Right lobe of liver (tissue), 6 donors: Measurements from ENCODE around the gene SLC1A2. TPM values are rescaled to one million over a fixed set of nuclear protein-coding genes. Genes with fewer than 3 reads are reported as not detected.
A peak's percentile ranks its signal among the peaks of the same experiment; 100 is the strongest.

Experiments used
- ATAC-seq, 4 donors: fragments of 200-7000 bp; cut with Tn5 transposase; one replicate each; pipeline ENCODE4 v1.9.1; 2020; ENCODE audit warnings: mild to moderate bottlenecking in 4 of 4, moderate library complexity in 4 of 4
- DNase-seq, 3 donors: peaks; one replicate each; pipeline ENCODE4 v3.0.0-alpha.2; 2020
- H3K27ac ChIP-seq, 3 donors: fragments of 200-600 bp; one replicate each; pipeline ENCODE4 v1.8.0; 2022
- H3K27me3 ChIP-seq, 2 donors: fragments of 200-600 bp; one replicate each; pipeline ENCODE4 v1.8.0; 2022
- H3K36me3 ChIP-seq, 4 donors: fragments of 200-600 bp; sonication (generic) in 1 of 4; one replicate each; pipeline versions ENCODE4 v1.5.1 to v1.8.0; 2017 to 2022; ENCODE audit warnings: control low read depth in 1 of 4
- H3K4me1 ChIP-seq, 4 donors: fragments of 200-600 bp; sonication (generic) in 1 of 4; one replicate each; pipeline versions ENCODE4 v1.5.1 to v1.8.0; 2017 to 2022; ENCODE audit warnings: control low read depth in 1 of 4
- H3K4me3 ChIP-seq, 3 donors: fragments of 200-600 bp; one replicate each; pipeline ENCODE4 v1.8.0; 2022
- H3K9me3 ChIP-seq, 4 donors: fragments of 200-600 bp; sonication (generic) in 1 of 4; one replicate each; pipeline versions ENCODE4 v1.5.1 to v1.8.0; 2017 to 2022; ENCODE audit warnings: control low read depth in 1 of 4
- POLR2A ChIP-seq: fragments of 450-650 bp; IDR thresholded peaks from one replicate; pipeline ENCODE4 v1.6.1; 2017; ENCODE audit warnings: antibody characterized with exemption, mild to moderate bottlenecking
- whole genome bisulfite sequencing: methylation state at CpG from one replicate; pipeline ENCODE4 v1.1.6; 2018; ENCODE audit warnings: low coverage, low lambda C conversion rate; ENCODE audit not compliant: insufficient coverage; ENCODE audit errors: missing lambda C conversion rate; 5-methylcytosine and 5-hydroxymethylcytosine counted together
- intact Hi-C, 2 donors: fragments of 100-400 bp; cut with DNase I; formaldehyde crosslinking; loops; one replicate each; pipeline versions ENCODE4 v1.11.2 to v1.14.1; 2022
- total RNA-seq, 6 experiments: library from RNA; depleted of rRNA in 2 of 6; stranded (reverse); fragments of >200 nt in 2 of 6; fragmentation: NEBNext Ultra II Directional in 3 of 6; extraction: Animal tissue kit (Norgen Biotek cat#: 25700) in 3 of 6; gene quantifications; one replicate each; pipeline versions ENCODE4 v1.1.0 to v1.2.4, GENCODE V29; 2016 to 2023
- TF ChIP-seq, protein P1 (sequence below), 4 donors: fragments of 200-600 bp in 3 of 4; fragments of 450-650 bp in 1 of 4; IDR thresholded peaks; one replicate each; pipeline versions ENCODE4 v1.5.1 to v1.8.0; 2016 to 2022; ENCODE audit warnings: antibody characterized with exemption in 4 of 4, mild to moderate bottlenecking in 2 of 4
- donor health status: DM: no; HTN: yes; CAD: no.
- donor health status: DM: no; HTN: no; CAD: no.
- donor health status: DM: no; HTN: no; CAD: no.
- donor health status: DM: no; HTN: yes; CAD: no.
- donor health status: DM: no; HTN: yes; CAD: no.

The SLC1A2 gene
- total RNA-seq, 6 experiments from 2014 or later = 7.6 to 87.4 (median 13.3) TPM

DNA sequence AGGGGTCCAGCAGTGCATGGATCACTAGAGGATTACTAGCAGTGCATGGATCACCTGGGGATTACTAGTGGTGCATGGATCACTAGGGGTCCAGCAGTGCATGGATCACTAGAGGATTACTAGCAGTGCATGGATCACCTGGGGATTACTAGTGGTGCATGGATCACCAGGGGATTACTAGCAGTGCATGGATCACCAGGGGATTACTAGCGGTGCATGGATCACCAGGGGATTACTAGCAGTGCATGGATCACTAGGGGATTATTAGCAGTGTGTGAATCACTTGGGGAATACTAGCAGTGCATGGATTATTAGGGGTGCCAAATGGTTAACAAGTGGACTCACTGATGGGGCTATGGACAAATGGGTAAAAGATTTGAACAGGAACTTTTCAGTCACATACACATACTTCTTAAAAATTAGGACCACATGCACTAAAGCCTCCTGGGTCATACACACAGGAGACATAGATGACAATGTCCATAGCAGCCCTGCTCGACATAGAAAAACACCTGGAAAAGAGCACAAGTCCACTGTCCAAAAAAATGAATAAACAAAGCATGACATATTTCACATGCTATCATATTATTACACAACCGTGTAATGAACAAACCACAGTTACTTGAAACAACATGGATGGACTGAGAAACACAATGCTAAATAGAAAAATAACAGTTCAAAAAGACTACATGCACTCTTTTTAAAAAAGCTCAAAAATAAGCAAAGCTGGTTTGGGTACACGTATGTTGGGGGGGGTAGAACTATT is 170.6 kb downstream of the SLC1A2 start:
- Histone ChIP-seq H3K4me1 (no peaks in the 10 kb centered on the region), H3K9me3 (no peaks in the 10 kb centered on the region), H3K27me3 (no peaks in the 10 kb centered on the region), H3K27ac (no peak overlapping the region), H3K4me3 (no peak overlapping the region), H3K36me3 (no peaks in the 10 kb centered on the region)
- 40% methylated on average over 4 of the region's 4 CpGs for WGBS
- no peak for TF ChIP-seq POLR2A
- TF ChIP-seq, protein P1, sequence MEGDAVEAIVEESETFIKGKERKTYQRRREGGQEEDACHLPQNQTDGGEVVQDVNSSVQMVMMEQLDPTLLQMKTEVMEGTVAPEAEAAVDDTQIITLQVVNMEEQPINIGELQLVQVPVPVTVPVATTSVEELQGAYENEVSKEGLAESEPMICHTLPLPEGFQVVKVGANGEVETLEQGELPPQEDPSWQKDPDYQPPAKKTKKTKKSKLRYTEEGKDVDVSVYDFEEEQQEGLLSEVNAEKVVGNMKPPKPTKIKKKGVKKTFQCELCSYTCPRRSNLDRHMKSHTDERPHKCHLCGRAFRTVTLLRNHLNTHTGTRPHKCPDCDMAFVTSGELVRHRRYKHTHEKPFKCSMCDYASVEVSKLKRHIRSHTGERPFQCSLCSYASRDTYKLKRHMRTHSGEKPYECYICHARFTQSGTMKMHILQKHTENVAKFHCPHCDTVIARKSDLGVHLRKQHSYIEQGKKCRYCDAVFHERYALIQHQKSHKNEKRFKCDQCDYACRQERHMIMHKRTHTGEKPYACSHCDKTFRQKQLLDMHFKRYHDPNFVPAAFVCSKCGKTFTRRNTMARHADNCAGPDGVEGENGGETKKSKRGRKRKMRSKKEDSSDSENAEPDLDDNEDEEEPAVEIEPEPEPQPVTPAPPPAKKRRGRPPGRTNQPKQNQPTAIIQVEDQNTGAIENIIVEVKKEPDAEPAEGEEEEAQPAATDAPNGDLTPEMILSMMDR (IDR thresholded peaks at IDR 0.05) = no peak
- ATAC-seq (no peak), DNase-seq (no peak)
- intact Hi-C loops = loop anchor here in 1 of 2 donors (10.0 kb wide), 2 partner anchors 146 to 324 kb away; no protein-coding TSS in a partner anchor

DNA sequence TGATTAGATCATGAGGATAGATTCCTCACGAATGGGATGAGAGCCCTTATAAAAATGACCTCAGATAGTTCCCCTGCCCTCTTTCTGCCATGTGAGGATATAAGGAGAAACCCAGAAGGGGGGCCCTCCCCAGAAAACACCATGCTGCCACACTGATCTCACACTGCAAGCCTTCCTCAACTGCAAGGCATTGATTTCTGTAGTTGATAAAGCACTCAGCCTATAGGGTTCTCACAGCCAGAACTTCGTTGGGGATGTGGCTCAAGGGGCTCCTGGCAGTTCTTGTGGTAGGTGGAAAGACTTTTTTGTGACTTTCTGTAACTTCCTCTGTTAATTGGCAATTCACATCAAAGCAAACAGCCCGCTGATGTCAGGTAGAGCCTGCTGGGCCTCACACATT is 171.5 kb downstream of the SLC1A2 start:
- no peak for DNase-seq
- Histone ChIP-seq H3K4me1 (no peaks in the 10 kb centered on the region), H3K4me3 (no peak overlapping the region), H3K27ac (no peak overlapping the region), H3K36me3 (no peaks in the 10 kb centered on the region), H3K9me3 (no peaks in the 10 kb centered on the region), H3K27me3 (no peaks in the 10 kb centered on the region)
- intact Hi-C loops = loop anchor here in 1 of 2 donors (10.0 kb wide), 2 partner anchors 147 to 323 kb away; no protein-coding TSS in a partner anchor
- WGBS = 74% methylated on average over 3 of the region's 3 CpGs
- TF ChIP-seq, protein P1 (IDR thresholded peaks at IDR 0.05) = no peak
- no peak for TF ChIP-seq POLR2A
- no peak for ATAC-seq

GRCh38 chr11:35247428-35247827 is 171.9 kb downstream of the SLC1A2 start:
- Histone ChIP-seq H3K27ac (no peak overlapping the region), H3K9me3 (no peaks in the 10 kb centered on the region), H3K36me3 (no peaks in the 10 kb centered on the region), H3K4me3 (no peak overlapping the region), H3K4me1 (no peaks in the 10 kb centered on the region), H3K27me3 (no peaks in the 10 kb centered on the region)
- ATAC-seq (peak in 3 of 4 donors; percentile 42 to 65 (median 51)), DNase-seq (no peak)
- intact Hi-C loops = loop anchor here in 1 of 2 donors (10.0 kb wide), 2 partner anchors 147 to 323 kb away; no protein-coding TSS in a partner anchor
- WGBS = no CpG with 5 or more reads among the region's 3 CpGs
- no peak for TF ChIP-seq POLR2A
- TF ChIP-seq, protein P1 (IDR thresholded peaks at IDR 0.05) = no peak

- Histone ChIP-seq H3K4me3 (no peak overlapping the region), H3K27me3 (no peaks in the 10 kb centered on the region), H3K4me1 (no peaks in the 10 kb centered on the region), H3K9me3 (no peaks in the 10 kb centered on the region), H3K36me3 (no peaks in the 10 kb centered on the region), H3K27ac (no peak overlapping the region)
- peak in 1 of 4 donors; percentile 22 for ATAC-seq
- WGBS = 25% methylated on average over 2 of the region's 2 CpGs
- DNase-seq = no peak
- intact Hi-C loops = loop anchor here in 1 of 2 donors (10.0 kb wide), 2 partner anchors 148 to 322 kb away; no protein-coding TSS in a partner anchor
- no peak for TF ChIP-seq POLR2A
- TF ChIP-seq, protein P1 (IDR thresholded peaks at IDR 0.05) = no peak
Observed at GRCh38 chr11:35246745-35247144, 172.6 kb downstream of the SLC1A2 start.
